ENCODE measurements around the gene CDK18. TPM values are rescaled to one million over a fixed set of nuclear protein-coding genes. Genes with fewer than 3 reads are reported as not detected.
A peak's percentile ranks its signal among the peaks of the same experiment; 100 is the strongest.

Gene CDK18
- total RNA-seq, 1 donor = 2.2 TPM

DNA sequence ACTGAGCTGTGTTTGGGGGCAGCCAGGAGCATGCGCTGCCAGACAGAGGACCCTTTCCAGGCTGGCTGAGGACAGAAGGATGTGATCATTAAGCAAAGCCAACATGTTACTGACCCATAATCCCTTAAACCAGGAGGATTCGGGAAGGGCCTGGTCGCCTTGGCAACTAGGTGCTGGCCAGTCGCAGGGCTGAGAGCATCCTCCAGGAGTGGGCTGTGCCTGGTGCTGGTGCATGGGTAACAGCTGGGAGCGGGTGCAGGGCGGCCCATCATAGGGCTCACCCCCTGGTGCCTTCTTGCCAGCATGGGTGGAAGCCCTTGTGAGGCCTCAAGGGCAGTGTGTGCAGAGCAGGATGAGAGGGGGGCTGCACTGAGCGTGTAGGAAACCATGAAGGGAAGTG, 17.2 kb downstream of the CDK18 start:
- TF ChIP-seq, protein P1, sequence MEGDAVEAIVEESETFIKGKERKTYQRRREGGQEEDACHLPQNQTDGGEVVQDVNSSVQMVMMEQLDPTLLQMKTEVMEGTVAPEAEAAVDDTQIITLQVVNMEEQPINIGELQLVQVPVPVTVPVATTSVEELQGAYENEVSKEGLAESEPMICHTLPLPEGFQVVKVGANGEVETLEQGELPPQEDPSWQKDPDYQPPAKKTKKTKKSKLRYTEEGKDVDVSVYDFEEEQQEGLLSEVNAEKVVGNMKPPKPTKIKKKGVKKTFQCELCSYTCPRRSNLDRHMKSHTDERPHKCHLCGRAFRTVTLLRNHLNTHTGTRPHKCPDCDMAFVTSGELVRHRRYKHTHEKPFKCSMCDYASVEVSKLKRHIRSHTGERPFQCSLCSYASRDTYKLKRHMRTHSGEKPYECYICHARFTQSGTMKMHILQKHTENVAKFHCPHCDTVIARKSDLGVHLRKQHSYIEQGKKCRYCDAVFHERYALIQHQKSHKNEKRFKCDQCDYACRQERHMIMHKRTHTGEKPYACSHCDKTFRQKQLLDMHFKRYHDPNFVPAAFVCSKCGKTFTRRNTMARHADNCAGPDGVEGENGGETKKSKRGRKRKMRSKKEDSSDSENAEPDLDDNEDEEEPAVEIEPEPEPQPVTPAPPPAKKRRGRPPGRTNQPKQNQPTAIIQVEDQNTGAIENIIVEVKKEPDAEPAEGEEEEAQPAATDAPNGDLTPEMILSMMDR (IDR thresholded peaks at IDR 0.05; ENCODE audit: insufficient read depth, low read depth, low read length) = no peak
- no peak for DNase-seq (ENCODE audit: low read depth)
- no peak overlapping the region for H3K4me3 ChIP-seq (ENCODE audit: low read depth, low read length)

DNA sequence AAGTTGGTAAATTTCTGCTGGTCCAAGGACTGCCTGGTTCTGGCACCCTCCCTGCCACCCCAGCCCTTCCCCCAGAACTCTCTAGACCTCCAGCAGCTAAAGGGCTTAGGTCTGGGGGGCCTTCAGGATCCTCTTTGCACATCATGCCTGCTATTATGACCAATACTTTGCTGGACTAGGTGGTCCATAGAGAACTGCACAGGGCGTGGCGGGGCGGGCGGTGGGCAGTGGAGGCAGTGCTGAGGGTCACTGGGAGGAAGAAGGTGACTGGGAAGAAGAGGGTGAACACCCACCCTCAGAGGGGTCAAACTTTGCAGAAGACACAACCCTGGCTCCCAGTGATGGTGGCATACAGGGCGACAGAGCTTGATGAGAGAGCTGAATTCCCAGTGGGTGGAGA, 18.2 kb downstream of the CDK18 start:
- DNase-seq (ENCODE audit: low read depth) = no peak
- no peak overlapping the region for H3K4me3 ChIP-seq (ENCODE audit: low read depth, low read length)
- TF ChIP-seq, protein P1 (IDR thresholded peaks at IDR 0.05; ENCODE audit: insufficient read depth, low read depth, low read length) = no peak

DNA sequence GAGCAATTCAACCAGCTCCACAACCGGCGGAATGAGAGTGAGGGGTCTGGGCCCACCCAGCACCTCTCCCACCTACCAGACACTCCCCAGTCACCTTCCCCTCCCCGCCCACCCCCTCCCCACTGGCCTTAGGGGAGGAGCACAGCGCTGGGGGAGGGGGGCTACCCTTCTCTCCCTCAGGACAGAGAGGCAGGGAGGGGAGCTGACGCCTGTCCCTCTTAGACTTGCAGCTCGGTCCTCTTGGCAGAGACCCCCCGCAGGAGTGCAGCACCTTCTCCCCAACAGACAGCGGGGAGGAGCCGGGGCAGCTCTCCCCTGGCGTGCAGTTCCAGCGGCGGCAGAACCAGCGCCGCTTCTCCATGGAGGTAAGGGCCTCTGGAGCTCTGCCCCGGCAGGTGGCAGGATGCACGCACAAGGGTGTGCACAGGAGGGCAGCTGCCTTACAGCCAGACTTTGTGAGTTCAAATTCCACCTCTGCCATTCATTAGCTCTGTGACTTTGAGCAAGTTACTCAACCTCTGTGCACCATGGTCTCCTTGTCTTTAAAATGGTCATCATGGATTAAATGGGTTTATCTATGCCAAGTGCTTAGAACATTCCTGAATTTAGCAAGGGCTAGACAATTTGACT, 18.9 kb downstream of the CDK18 start:
- H3K4me3 ChIP-seq (ENCODE audit: low read depth, low read length) = no peak overlapping the region
- no peak for DNase-seq (ENCODE audit: low read depth)
- TF ChIP-seq, protein P1 (IDR thresholded peaks at IDR 0.05; ENCODE audit: insufficient read depth, low read depth, low read length) = no peak

DNA sequence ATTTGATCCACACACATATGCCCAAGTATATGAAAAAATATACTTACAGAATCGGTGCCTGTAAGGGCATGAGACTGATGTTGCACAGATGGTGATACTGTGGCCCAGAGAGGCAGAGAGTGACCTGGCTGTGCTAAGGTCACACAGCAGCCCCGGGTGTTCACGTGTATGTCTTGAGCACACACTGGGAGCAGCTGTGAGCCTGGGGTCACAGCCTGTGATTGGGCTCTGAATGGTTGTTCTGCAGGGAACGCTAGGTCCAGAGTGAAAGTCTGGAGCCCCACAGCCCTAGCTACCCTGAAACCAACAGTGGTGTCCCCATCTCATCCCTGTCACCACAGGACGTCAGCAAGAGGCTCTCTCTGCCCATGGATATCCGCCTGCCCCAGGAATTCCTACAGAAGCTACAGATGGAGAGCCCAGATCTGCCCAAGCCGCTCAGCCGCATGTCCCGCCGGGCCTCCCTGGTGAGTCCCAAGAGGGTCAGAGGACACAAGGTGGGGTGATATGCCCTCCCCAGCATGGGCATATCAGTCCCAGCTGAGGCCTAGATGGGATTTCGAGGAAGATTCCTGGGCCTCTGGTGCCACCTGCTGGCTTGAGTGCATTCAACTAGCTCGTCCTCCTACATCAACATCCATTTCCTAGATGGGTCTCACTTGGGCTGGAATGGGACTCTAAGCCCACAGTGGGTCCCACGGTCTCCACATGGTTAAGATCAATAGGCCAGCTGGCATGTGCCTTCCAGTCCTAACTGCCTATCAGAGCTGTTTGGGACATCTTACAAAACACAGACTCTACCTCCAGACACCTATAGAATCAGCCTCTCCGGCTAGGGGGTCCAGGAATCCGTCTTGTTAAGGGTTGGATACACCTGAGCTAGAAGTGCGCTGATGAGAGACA, 19.7 kb downstream of the CDK18 start:
- DNase-seq (ENCODE audit: low read depth) = peak; percentile 64
- TF ChIP-seq, protein P1 (IDR thresholded peaks at IDR 0.05; ENCODE audit: insufficient read depth, low read depth, low read length) = peak; percentile 81
- H3K4me3 ChIP-seq (ENCODE audit: low read depth, low read length) = no peak overlapping the region

DNA sequence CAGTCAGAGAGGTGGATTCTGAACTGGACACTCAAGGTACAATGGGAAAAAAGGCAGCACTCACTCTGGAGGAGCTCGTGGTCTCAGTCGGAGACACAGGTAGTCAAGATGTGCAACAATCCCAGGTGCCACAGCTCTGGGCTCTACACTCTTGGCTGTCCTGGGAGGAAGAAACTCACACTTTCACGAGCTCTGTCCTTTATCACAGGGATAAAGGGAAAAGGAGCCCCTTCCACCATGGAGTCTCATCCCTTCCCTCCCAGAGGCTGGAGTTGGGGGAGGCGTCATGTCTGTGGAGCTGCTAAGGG, 20.3 kb downstream of the CDK18 start:
- TF ChIP-seq, protein P1 (IDR thresholded peaks at IDR 0.05; ENCODE audit: insufficient read depth, low read depth, low read length) = no peak
- no peak for DNase-seq (ENCODE audit: low read depth)

DNA sequence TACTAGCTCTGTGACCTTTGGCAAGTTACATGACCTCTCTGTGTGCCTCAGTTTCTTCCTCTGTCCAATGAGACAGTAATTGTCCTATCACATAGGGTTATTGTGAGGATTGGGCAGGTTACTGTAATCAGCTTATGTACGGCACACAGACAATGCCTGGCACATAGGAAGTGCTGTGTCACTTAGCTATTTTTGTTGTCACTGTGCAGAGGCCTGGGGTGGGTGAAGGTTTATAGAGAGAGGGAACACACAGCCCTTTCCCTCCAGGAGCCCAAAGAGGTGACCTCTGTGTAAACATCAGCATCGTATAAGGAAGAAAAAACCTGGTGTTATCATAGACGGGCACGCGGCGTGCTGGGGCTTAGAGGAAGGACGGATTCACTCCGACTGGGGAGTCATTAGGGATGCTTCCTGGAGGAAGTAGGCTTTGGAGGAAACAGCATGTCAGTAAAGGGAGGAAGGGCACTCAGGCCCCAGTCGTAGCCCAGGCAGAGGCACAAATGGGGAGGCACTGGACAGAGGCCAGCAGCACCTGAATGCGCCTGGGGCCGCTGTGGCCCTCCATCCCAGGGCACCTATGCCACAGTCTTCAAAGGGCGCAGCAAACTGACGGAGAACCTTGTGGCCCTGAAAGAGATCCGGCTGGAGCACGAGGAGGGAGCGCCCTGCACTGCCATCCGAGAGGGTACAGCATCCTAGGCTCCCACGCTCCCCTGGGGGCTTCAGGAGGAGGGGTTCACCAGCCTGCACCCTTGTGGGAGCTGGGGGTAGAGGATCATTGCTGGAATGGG, 21.2 kb downstream of the CDK18 start:
- no peak overlapping the region for H3K4me3 ChIP-seq (ENCODE audit: low read depth, low read length)
- TF ChIP-seq, protein P1 (IDR thresholded peaks at IDR 0.05; ENCODE audit: insufficient read depth, low read depth, low read length) = no peak
- DNase-seq (ENCODE audit: low read depth) = no peak

More for the DNA sequence above, 20.3 kb downstream of the CDK18 start:
- no peak overlapping the region for H3K4me3 ChIP-seq (ENCODE audit: low read depth, low read length)

Data from fibroblast of villous mesenchyme (primary cell).